ENCODE results near the gene TUB. TPM values are rescaled to one million over a fixed set of nuclear protein-coding genes. Genes with fewer than 3 reads are reported as not detected.

TUB gene
- polyA plus RNA-seq, 4 donors, result 22.2 to 24.6 (median 23.5) TPM

GRCh38 chr11:8043756-8044155 is 37.3 kb upstream of the TUB start:
- DNase-seq (ENCODE audit: low read depth in 4 of 4, low spot score in 3 of 4), result no peak

GRCh38 chr11:8045839-8046238 is 35.2 kb upstream of the TUB start:
- no peak for DNase-seq (ENCODE audit: low read depth in 4 of 4, low spot score in 3 of 4)

GRCh38 chr11:8047382-8047781 is 33.6 kb upstream of the TUB start:
- DNase-seq (ENCODE audit: low read depth in 4 of 4, low spot score in 3 of 4), result no peak

- no peak for DNase-seq (ENCODE audit: low read depth in 4 of 4, low spot score in 3 of 4)
Observed at GRCh38 chr11:8049084-8049483, 31.9 kb upstream of the TUB start.

- DNase-seq (ENCODE audit: low read depth in 4 of 4, low spot score in 3 of 4), result no peak
Observed at GRCh38 chr11:8055091-8055835, 25.7 kb upstream of the TUB start.

- no peak for DNase-seq (ENCODE audit: low read depth in 4 of 4, low spot score in 3 of 4)
Observed at GRCh38 chr11:8055836-8056526, 25.0 kb upstream of the TUB start.

- no peak for DNase-seq (ENCODE audit: low read depth in 4 of 4, low spot score in 3 of 4)
Observed at GRCh38 chr11:8056810-8057463, 24.1 kb upstream of the TUB start.

- no peak for DNase-seq (ENCODE audit: low read depth in 4 of 4, low spot score in 3 of 4)
Observed at GRCh38 chr11:8058216-8058615, 22.8 kb upstream of the TUB start.

GRCh38 chr11:8059030-8059429 is 22.0 kb upstream of the TUB start:
- DNase-seq (ENCODE audit: low read depth in 4 of 4, low spot score in 3 of 4), result no peak

- no peak for DNase-seq (ENCODE audit: low read depth in 4 of 4, low spot score in 3 of 4)
Observed at GRCh38 chr11:8059571-8060011, 21.4 kb upstream of the TUB start.

- no peak for DNase-seq (ENCODE audit: low read depth in 4 of 4, low spot score in 3 of 4)
Observed at GRCh38 chr11:8060146-8060719, 20.8 kb upstream of the TUB start.

- DNase-seq (ENCODE audit: low read depth in 4 of 4, low spot score in 3 of 4), result no peak
Observed at GRCh38 chr11:8060801-8061554, 20.0 kb upstream of the TUB start.

GRCh38 chr11:8061555-8062428 is 19.2 kb upstream of the TUB start:
- DNase-seq (ENCODE audit: low read depth in 4 of 4, low spot score in 3 of 4), result no peak

- no peak for DNase-seq (ENCODE audit: low read depth in 4 of 4, low spot score in 3 of 4)
Observed at GRCh38 chr11:8062781-8063257, 18.2 kb upstream of the TUB start.

- no peak for DNase-seq (ENCODE audit: low read depth in 4 of 4, low spot score in 3 of 4)
Observed at GRCh38 chr11:8063324-8063723, 17.7 kb upstream of the TUB start.

- no peak for DNase-seq (ENCODE audit: low read depth in 4 of 4, low spot score in 3 of 4)
Observed at GRCh38 chr11:8065031-8065430, 16.0 kb upstream of the TUB start.

GRCh38 chr11:8066036-8066910 is 14.7 kb upstream of the TUB start:
- no peak for DNase-seq (ENCODE audit: low read depth in 4 of 4, low spot score in 3 of 4)

- DNase-seq (ENCODE audit: low read depth in 4 of 4, low spot score in 3 of 4), result no peak
Observed at GRCh38 chr11:8066911-8067455, 14.0 kb upstream of the TUB start.
